ENCODE results near the gene CACNG4.
A peak's percentile ranks its signal among the peaks of the same experiment; 100 is the strongest.

CACNG4 gene

DNA sequence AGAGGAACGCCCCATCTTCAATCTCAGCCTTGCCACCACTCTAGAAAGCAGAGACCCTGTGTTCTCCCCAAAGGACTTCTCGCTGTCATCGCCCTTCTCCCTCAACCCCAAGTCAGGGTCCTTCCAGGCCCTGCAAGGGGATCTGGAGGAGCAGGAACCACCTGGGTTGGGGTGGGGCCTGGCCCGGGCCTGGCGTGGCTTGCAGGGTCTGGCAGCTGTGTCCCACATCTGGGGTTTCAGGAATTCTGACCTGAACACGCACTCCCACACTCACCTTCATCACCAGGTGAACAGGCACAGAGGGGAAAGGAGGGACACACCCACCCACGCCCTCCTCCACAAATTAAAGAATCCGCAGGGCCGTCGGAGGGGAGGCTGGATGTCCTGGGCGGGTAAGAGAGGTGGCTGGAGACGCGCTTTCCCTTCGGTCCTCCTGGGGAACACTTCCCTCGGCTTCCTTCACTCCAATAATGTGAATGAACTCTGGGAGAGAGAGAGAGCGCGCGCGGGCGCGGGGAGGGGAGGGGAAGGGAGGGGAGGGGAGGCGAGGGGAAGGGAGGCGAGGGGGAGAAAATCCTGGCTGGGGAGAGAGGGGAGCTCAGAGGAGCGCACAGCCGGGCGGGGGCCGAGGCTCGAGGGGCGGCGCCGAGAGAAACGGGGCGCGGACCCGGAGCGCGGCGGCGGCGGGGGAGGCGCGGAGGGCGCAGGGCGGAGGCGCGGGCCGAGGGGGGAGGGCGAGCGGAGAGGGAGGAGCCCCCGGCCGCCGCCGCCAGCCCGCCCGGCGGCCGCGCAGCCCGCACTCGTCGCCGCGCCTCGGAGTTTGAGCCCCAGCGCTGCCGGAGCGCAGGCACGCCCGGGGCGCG is at the start of gene CACNG4:
Gene CACNG4 (plus strand): TSS at position 799 of the 863 bp plus-strand sequence. CDS start 205 bp downstream, outside the sequence.
- peak within 1 kb of the TSS; percentile 31 for H3K4me3 ChIP-seq (replicated peaks; ENCODE audit: low read depth, low read length)
- DNase-seq (ENCODE audit: extremely low read depth, low read depth), result no peak
- TF ChIP-seq, protein P1, sequence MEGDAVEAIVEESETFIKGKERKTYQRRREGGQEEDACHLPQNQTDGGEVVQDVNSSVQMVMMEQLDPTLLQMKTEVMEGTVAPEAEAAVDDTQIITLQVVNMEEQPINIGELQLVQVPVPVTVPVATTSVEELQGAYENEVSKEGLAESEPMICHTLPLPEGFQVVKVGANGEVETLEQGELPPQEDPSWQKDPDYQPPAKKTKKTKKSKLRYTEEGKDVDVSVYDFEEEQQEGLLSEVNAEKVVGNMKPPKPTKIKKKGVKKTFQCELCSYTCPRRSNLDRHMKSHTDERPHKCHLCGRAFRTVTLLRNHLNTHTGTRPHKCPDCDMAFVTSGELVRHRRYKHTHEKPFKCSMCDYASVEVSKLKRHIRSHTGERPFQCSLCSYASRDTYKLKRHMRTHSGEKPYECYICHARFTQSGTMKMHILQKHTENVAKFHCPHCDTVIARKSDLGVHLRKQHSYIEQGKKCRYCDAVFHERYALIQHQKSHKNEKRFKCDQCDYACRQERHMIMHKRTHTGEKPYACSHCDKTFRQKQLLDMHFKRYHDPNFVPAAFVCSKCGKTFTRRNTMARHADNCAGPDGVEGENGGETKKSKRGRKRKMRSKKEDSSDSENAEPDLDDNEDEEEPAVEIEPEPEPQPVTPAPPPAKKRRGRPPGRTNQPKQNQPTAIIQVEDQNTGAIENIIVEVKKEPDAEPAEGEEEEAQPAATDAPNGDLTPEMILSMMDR (IDR thresholded peaks at IDR 0.05; ENCODE audit: low read depth, low read length, missing control alignments), result no peak

GRCh38 chr17:66915204-66915611 is 49.3 kb upstream of the CACNG4 start:
- no peak for DNase-seq (ENCODE audit: extremely low read depth, low read depth)
- TF ChIP-seq, protein P1 (IDR thresholded peaks at IDR 0.05; ENCODE audit: low read depth, low read length, missing control alignments), result peak; percentile 18
- no peak overlapping the region for H3K4me3 ChIP-seq (replicated peaks; ENCODE audit: low read depth, low read length)

- DNase-seq (ENCODE audit: extremely low read depth, low read depth), result no peak
- H3K4me3 ChIP-seq (replicated peaks; ENCODE audit: low read depth, low read length), result no peak overlapping the region
- TF ChIP-seq, protein P1 (IDR thresholded peaks at IDR 0.05; ENCODE audit: low read depth, low read length, missing control alignments), result no peak
Observed at GRCh38 chr17:66915792-66916191, 48.7 kb upstream of the CACNG4 start.

DNA sequence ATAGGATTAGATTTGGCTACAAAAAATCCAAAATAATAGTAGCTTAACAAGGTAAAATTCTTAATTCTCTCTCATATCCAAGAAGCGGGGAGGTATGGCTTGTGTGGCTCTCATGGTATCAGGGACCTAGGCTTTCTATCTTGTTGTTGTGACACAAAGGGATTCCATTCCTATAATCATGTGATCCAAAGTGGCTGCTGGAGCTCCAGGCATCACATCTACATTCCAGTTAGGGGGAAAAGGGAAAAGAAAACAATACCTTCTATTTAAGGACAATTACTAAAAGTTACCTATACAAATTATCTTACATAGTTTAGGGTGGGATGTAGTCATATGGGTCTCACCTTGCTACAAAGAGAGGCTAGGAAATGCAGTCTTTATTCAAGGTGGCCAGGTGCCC is 47.6 kb upstream of the CACNG4 start:
- TF ChIP-seq, protein P1 (IDR thresholded peaks at IDR 0.05; ENCODE audit: low read depth, low read length, missing control alignments), result no peak

GRCh38 chr17:66918896-66919295 is 45.6 kb upstream of the CACNG4 start:
- TF ChIP-seq, protein P1 (IDR thresholded peaks at IDR 0.05; ENCODE audit: low read depth, low read length, missing control alignments), result no peak
- H3K4me3 ChIP-seq (replicated peaks; ENCODE audit: low read depth, low read length), result no peak overlapping the region
- no peak for DNase-seq (ENCODE audit: extremely low read depth, low read depth)

More for the DNA sequence above, 47.6 kb upstream of the CACNG4 start:
- DNase-seq (ENCODE audit: extremely low read depth, low read depth), result no peak
- H3K4me3 ChIP-seq (replicated peaks; ENCODE audit: low read depth, low read length), result no peak overlapping the region

DNA sequence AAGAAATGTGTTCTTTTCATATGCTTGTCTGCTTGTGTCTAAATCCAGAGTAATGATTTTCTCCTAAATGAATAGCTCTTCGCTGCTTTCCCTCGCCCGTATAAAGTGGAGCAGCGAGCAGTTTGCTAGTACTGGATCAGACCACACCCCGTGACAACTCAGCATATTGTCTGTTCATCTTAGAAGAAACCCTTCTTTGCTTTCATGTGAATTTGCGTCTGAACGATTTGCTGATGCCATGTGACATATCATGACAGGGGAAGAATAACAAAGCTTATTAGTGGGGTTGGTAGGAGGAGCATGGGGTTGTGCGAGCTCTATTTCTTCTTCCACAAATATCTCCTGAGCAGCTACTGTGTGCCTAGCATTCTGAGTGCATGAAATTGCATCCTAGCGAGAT is 44.1 kb upstream of the CACNG4 start:
- TF ChIP-seq, protein P1 (IDR thresholded peaks at IDR 0.05; ENCODE audit: low read depth, low read length, missing control alignments), result no peak
- no peak for DNase-seq (ENCODE audit: extremely low read depth, low read depth)
- H3K4me3 ChIP-seq (replicated peaks; ENCODE audit: low read depth, low read length), result no peak overlapping the region

Measured in HFF-Myc (cell line).